GM12864 (cell line): ENCODE results near the gene C3.
"Not testable (repeated sequence)": the region's sequence is repeated elsewhere in the genome, so short reads cannot be mapped to it uniquely, and the experiment has no call there.

Experiments used
- DNase-seq: peaks from one replicate; pipeline ENCODE4 v3.0.0-alpha.2; 2011; ENCODE audit warnings: low read depth
- H3K4me3 ChIP-seq: 2 replicates; pipeline ENCODE4 v1.5.1; 2011; ENCODE audit warnings: mild to moderate bottlenecking, low read depth, low read length, control low read depth
- CTCF ChIP-seq: IDR thresholded peaks from 2 replicates; pipeline ENCODE4 v1.5.1; 2011; ENCODE audit warnings: low read depth, mild to moderate bottlenecking, moderate library complexity, low read length, control low read depth, inconsistent platforms; ENCODE audit errors: missing control alignments

The C3 gene

GRCh38 chr19:6753178-6754031, 33.0 kb upstream of the C3 start:
- peak; percentile 65 for DNase-seq
- peak overlapping the region; percentile 34 for H3K4me3 ChIP-seq
- peak; percentile 59 for TF ChIP-seq CTCF

DNA sequence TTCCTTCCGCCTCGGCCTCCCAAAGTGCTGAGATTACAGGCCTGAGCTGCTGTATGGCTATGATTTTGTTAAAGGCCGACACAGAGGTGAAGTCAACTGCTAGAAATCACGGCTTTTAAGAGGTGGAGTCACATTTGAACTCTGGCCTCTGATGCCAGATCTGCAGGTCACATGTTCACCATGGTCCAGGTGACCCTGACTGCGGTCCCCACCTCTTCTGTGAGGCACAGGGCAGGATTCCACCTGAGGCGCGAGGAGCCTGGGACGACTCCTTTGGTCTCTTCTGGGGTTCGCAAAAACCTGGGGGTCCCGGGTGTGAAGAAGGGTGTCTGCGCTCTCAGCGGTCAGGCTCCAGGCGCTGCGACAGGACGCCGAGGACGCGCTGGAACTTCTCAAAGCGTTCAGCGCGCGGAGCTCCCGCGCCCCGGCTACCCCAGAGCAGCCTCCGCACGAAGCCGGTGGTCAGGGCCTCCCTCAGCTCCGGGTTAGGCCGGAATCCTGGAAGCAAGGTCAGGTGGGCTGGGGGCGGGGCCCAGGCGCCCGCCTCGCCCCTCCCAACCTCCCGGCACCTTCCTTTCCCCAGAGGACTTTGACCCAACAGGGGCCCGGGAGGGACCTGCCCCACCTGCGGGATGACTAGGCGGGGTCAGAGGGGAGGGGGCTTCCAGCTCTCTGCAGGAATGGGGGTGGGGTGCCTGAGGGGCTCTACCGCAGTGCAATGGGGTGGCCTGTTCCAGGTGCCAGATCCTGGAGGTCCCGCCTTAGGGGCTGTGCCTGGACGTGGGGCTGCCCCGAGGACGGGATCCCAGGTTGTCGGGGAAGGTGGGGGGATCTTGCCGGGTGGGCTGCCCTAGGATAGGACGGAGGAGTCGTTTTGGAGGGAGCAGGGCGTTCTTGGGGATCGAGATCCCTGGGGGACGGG, 32.1 kb upstream of the C3 start:
- DNase-seq = no peak
- no peak for TF ChIP-seq CTCF
- H3K4me3 ChIP-seq = no peak overlapping the region; the same call in 1 of the 2 replicates

DNA sequence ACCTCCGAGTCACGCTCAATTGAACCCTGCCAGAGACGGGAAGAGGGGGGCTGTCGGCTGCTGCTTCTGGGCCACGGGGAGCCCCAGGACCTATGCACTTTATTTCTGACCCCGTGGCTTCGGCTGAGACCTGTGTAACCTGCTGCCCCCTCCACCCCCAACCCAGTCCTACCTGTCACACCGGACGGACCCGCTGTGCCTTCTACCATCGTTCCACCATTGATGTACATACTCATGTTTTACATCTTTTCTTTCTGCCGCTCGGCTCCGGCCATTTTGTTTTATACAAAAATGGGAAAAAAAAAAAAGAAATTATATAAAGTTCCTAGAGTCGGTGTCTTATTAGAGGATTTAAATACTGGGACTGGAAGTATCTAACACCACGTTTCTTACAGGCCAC, 30.7 kb upstream of the C3 start:
- DNase-seq = no peak
- H3K4me3 ChIP-seq = no peak overlapping the region
- no peak for TF ChIP-seq CTCF

- TF ChIP-seq CTCF = no peak
- no peak for DNase-seq
Observed at GRCh38 chr19:6750062-6750461, 29.6 kb upstream of the C3 start.

DNA sequence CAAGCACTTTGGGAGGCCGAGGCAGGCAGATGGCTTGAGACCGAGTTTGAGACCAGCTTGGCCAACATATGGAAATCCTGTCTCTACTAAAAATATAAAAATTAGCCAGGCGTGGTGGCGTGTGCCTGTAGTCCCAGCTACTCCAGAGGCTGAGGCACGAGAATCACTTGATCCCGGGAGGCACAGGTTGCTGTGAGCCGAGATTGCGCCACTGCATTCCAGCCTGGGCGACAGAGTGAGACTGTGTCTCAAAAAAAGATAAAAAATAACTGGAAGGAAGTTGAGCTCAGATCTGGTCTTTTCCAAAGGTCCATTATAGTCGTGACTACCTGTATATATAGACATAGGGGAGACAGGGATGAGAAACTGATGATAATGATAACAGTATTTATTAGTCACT, 28.1 kb upstream of the C3 start:
- DNase-seq, H3K4me3 ChIP-seq: not testable (repeated sequence)

More at GRCh38 chr19:6750062-6750461, 29.6 kb upstream of the C3 start:
- H3K4me3 ChIP-seq = no peak overlapping the region

GRCh38 chr19:6745965-6746364, 25.5 kb upstream of the C3 start:
- no peak for TF ChIP-seq CTCF
- no peak for DNase-seq
- H3K4me3 ChIP-seq = no peak overlapping the region

DNA sequence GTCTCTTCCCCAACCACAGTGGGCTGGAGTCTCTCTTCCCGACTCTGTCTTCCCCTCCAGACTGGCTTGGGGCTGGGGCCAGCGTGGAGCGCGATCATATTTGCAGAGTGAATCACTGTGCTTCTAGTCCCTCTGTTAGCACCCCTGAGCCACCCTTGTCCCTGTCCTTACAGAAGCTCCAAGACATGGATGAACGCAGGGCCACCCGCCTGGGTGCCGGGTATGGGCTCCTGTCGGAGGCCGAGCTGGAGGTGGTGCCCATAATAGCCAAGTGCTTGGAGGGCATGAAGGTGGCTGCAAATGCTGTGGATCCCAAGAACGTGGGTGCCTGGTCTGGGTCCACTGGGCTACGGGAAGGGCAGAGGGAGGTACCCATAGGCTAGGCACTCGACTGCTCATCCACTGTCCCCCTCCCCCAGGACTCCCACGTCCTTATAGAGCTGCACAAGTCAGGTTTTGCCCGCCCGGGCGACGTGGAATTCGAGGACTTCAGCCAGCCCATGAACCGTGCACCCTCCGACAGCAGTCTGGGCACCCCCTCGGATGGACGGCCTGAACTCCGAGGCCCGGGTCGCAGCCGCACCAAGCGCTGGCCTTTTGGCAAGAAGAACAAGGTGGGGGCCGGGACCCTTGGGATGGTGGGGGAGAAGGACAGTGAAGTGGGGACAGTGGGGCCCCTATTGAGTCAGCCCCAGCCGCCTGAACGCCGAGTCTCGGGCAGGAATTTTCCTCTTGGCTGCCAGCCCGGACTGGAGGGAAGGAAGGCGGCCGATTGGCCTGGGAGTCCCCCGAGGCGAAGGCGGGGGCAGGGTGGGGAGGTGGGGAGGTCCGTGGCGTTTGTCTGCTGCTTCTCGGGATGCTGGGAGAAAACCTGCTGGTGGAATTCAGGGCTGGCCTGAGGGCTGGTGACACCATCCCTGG, 24.2 kb upstream of the C3 start:
- no peak for DNase-seq
- TF ChIP-seq CTCF = no peak
- H3K4me3 ChIP-seq = no peak overlapping the region
